Adipose tissue (tissue), 3 donors: ENCODE data around the gene ITPR2. TPM values are rescaled to one million over a fixed set of nuclear protein-coding genes. Genes with fewer than 3 reads are reported as not detected.
"Not testable (repeated sequence)": the region's sequence is repeated elsewhere in the genome, so short reads cannot be mapped to it uniquely, and the experiment has no call there.

Source experiments
- H3K27ac ChIP-seq: one replicate; pipeline ENCODE4 v1.5.1; 2013; ENCODE audit warnings: low read depth, low read length
- WGBS, 3 donors: extraction: QIAGEN DNeasy Blood & Tissue Kit; methylation state at CpG; one replicate each; pipeline ENCODE4 v1.1.7; 2013; 5-methylcytosine and 5-hydroxymethylcytosine counted together
- polyA plus RNA-seq, 3 donors: library from polyadenylated mRNA; stranded (reverse); fragments of 200-250 nt; gene quantifications; one replicate each; pipeline ENCODE4 v1.2.3, GENCODE V29; 2013
- donor health status: healthy with polysubstance abuse.
- donor health status: Bipolar disorder and iron deficiency.
- donor health status: healthy.

Gene ITPR2
- polyA plus RNA-seq, 3 donors, result 2.8 to 15.5 (median 4.7) TPM

DNA sequence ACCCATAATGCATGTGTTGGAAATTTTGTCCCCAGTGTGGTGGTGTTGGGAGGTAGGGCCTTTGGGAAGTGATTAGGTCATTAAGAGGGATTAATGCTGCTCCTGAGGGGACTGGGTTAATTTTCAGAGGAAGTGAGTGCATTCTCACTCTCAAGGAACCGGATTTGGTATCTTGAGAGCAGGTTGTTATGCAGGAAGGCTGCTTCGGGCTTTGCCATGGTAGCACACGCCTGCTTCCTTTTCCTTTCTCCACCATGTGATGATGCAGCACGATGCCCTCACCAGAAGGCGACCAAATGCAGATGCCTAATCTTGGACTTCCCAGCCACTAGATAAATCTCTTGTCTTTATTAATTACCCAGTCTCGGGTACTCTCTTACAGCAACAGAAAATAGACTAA, 380.5 kb downstream of the ITPR2 start:
- 50 to 78% (median 57%) methylated on average over 6 of the region's 6 CpGs for WGBS, 3 donors
- no peak overlapping the region for H3K27ac ChIP-seq

DNA sequence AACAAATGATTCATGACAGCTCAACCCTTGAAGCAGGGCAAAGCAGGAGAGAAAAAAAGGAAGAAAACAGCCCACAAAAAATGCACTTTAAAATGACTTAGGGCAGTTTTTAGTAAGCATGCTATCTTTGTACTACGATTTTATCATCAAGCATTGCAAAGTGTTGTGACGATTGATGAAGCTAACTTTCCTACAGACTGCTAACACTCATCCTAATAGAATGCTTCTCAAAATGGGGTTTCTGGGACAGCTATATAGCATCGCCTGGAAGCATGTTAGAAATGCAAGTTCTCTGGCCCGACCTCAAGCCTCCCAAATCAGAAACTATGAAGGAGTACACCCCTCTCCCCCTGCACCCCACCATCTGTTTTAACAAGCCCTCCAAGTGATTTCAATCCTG, 381.2 kb downstream of the ITPR2 start:
- H3K27ac ChIP-seq, result no peak overlapping the region
- 78 to 91% (median 82%) methylated on average over 4 of the region's 4 CpGs for WGBS, 3 donors

DNA sequence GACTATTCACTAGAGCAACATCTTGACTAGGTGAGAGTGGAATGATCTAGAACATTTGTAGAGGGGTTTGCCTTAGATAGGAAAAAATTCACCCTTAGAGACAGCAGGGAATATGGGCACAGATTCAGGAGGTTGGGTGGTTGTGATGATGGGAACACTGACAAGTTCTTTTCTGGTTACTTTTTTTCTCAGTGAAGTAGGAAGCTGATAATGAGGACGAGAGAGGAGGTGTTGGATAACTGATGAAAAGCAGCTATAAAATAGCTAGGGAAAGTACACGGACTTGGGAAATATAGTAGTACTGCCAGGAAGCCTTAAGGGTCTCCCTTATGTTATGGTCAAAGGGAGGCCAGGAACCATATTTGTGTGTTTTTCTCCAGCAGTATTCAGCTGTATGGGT, 387.1 kb downstream of the ITPR2 start:
- WGBS, 3 donors, result 85 to 98% (median 87%) methylated on average over 2 of the region's 2 CpGs
- H3K27ac ChIP-seq, result no peak overlapping the region

GRCh38 chr12:26443309-26443708, 389.7 kb downstream of the ITPR2 start:
- no peak overlapping the region for H3K27ac ChIP-seq
- 93 to 98% (median 98%) methylated on average over 2 of the region's 2 CpGs for WGBS, 3 donors

- WGBS, 3 donors, result 84 to 86% (median 86%) methylated on average over 1 of the region's 1 CpG
- no peak overlapping the region for H3K27ac ChIP-seq
These were observed 391.6 kb downstream of the ITPR2 start for GRCh38 chr12:26441434-26441833.

DNA sequence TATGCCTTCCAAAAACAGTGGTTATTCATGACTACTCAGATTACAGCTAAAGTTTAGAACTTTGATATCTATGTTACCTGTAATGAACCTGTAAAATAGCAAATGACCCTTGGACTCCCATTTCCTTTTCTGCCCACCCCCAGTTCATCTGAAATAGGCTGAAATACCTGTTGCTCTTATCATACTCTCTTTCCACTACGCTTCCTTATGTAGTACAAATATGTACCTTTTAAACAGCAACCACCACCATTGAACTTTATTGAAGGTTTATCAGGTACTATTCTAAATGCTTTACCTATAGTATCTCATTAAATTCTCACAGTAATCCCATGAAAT, 398.0 kb downstream of the ITPR2 start:
- WGBS, 3 donors, result 55 to 97% (median 83%) methylated on average over 1 of the region's 1 CpG
- no peak overlapping the region for H3K27ac ChIP-seq

- H3K27ac ChIP-seq, result no peak overlapping the region
- WGBS, 3 donors, result 65 to 85% (median 74%) methylated on average over 4 of the region's 4 CpGs
These were observed 398.5 kb downstream of the ITPR2 start for GRCh38 chr12:26434299-26435068.

DNA sequence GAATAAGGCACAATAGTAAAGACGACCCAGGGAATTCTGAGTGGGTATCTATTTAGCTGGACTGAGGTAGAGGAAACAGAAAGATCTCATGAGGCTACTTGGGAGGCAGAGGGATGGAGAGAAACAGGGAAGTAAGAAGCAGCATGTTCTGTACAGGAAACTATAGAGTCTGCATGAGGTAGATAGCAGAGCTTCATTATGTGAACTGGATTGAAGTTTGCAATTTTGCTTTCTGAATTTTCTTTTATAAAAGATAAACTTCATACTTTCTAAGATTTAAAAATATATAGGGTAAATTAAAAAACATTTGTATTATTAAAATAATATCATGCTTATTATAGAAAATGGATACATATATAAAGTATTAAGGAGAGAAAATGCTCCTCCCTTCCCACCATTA, 399.3 kb downstream of the ITPR2 start:
- WGBS, 3 donors, result 56 to 84% (median 62%) methylated on average over 1 of the region's 1 CpG
- H3K27ac ChIP-seq, result not testable (repeated sequence)

DNA sequence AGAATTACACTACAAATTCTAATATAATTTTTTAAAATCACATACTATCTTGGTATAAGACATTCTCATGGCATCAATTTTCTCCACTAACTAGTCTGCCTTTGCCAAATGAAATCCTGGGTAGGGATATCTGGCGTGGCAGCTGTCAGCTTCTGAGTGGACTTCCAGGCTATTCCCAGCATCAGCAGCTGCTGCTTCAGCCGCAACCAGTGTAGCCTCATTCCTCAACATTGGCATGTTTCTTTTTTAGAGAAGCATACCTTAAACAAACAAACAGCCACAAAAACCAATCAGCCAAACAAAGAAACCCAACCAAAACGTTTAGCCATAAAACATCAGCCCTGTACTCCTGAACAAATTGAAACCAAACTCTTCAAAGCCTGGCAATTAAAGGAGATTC, 401.8 kb downstream of the ITPR2 start:
- H3K27ac ChIP-seq, result no peak overlapping the region
- 39 to 46% (median 42%) methylated on average over 3 of the region's 3 CpGs for WGBS, 3 donors

GRCh38 chr12:26430596-26430995, 402.4 kb downstream of the ITPR2 start:
- not testable (repeated sequence) for H3K27ac ChIP-seq

- WGBS, 3 donors, result 76 to 95% (median 92%) methylated on average over 2 of the region's 2 CpGs
- H3K27ac ChIP-seq, result no peak overlapping the region
These were observed 403.8 kb downstream of the ITPR2 start for GRCh38 chr12:26429070-26429691.

GRCh38 chr12:26428420-26428819, 404.6 kb downstream of the ITPR2 start:
- 89 to 98% (median 94%) methylated on average over 2 of the region's 2 CpGs for WGBS, 3 donors
- no peak overlapping the region for H3K27ac ChIP-seq

- H3K27ac ChIP-seq, result no peak overlapping the region
These were observed 406.3 kb downstream of the ITPR2 start for GRCh38 chr12:26426652-26427051.

GRCh38 chr12:26425587-26426260, 407.3 kb downstream of the ITPR2 start:
- H3K27ac ChIP-seq, result no peak overlapping the region
- WGBS, 3 donors, result 74 to 90% (median 76%) methylated on average over 6 of the region's 6 CpGs

More at GRCh38 chr12:26426652-26427051, 406.3 kb downstream of the ITPR2 start:
- 89 to 99% (median 98%) methylated on average over 1 of the region's 1 CpG for WGBS, 3 donors

DNA sequence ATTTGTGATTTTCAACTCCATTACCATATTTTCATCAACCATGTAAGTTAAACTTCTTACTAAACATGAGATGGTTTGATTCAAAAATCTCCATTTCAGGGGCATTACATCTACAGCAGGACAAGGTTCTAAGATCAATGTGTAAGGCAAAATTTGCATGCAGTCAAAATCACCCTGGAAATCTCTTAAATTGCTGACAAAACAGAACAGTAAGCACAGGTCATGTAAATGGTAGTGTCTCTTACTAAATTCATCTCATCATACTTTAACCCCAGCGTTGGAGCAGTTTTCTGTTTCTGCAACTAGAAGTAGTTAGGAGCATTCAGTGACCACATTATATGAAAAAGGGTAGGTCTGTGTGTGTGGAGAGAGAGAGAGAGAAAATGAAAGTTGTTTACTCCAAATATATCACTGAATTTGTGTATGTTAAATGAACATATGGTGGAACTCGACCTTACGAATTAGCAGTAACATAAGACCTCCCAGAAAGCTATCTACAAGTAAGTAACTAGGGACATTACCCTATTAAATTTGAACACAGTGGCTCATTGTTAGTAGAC, 410.1 kb downstream of the ITPR2 start:
- 82 to 87% (median 84%) methylated on average over 3 of the region's 3 CpGs for WGBS, 3 donors
- H3K27ac ChIP-seq, result no peak overlapping the region

GRCh38 chr12:26416550-26416949, 416.4 kb downstream of the ITPR2 start:
- H3K27ac ChIP-seq, result no peak overlapping the region
- WGBS, 3 donors, result 56 to 90% (median 79%) methylated on average over 3 of the region's 3 CpGs

- WGBS, 3 donors, result 72 to 86% (median 82%) methylated on average over 1 of the region's 1 CpG
These were observed 422.3 kb downstream of the ITPR2 start for GRCh38 chr12:26410689-26411088.

DNA sequence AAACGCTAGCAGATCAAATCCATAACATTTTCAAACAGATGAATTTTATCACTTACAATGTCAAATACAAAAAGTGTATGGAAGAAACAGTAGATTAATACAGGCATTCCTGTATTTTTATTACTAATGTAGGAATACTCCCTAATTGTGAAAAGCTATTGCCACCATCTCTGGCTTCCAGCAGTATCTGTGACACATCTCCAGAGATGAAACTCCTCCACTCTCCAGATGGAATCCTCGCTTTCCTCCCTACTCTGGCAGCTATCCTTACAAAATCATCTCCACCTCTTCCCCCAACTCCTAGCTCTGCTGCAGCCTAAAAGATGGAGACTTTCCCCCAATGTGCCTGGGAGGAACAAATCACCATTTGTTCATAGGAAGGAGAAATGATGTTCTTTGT, 426.2 kb downstream of the ITPR2 start:
- H3K27ac ChIP-seq, result no peak overlapping the region
- WGBS, 3 donors, result 72 to 80% (median 77%) methylated on average over 2 of the region's 2 CpGs

More at GRCh38 chr12:26410689-26411088, 422.3 kb downstream of the ITPR2 start:
- no peak overlapping the region for H3K27ac ChIP-seq

GRCh38 chr12:26406391-26406790, 426.6 kb downstream of the ITPR2 start:
- no peak overlapping the region for H3K27ac ChIP-seq
- WGBS, 3 donors, result 39 to 61% (median 60%) methylated on average over 3 of the region's 3 CpGs
